Epithelial cell of esophagus (primary cell): ENCODE results near the gene CRADD.

Source experiments
- DNase-seq: peaks from one replicate; pipeline ENCODE4 v3.0.0; 2010; ENCODE audit warnings: low read depth
- H3K4me3 ChIP-seq: 2 replicates; pipeline ENCODE4 v1.5.1; 2011; ENCODE audit warnings: mild to moderate bottlenecking, low read length, control low read depth
- TF ChIP-seq, protein P1 (sequence below): IDR thresholded peaks from 2 replicates; pipeline ENCODE4 v1.5.1; 2011; ENCODE audit warnings: low read depth, mild to moderate bottlenecking, low read length, control low read depth, inconsistent platforms; ENCODE audit not compliant: insufficient read depth; ENCODE audit errors: missing control alignments

Gene CRADD

DNA sequence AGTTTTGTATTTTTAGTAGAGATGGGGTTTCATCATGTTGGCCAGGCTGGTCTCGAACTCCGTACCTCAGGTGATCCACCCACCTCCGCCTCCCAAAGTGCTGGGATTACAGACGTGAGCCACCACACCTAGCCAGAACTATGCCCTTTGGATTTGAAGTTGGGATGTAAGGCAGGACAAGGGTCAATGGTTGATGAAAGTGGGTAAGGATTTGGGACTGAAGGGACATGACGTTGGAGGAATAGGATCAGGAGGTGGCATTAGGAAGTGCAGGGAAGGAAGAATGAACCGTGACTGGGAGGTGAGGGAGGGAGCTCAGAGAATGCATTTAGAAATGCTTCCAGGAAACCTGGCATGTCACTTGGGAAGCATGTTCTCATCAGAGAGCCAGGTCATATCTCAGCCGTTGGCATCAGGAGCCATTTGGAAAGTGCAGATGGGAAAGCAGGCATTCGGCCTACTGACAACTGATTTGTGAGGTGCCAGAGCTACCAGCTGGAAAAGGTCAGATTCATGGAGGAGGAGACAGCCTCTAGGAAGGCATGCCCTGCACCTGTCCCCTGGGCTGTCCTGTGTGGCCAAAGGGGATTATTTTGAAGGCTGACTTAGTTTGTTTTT, 2.2 kb downstream of the CRADD start:
- DNase-seq = no peak
- H3K4me3 ChIP-seq = no peak overlapping the region
- TF ChIP-seq, protein P1, sequence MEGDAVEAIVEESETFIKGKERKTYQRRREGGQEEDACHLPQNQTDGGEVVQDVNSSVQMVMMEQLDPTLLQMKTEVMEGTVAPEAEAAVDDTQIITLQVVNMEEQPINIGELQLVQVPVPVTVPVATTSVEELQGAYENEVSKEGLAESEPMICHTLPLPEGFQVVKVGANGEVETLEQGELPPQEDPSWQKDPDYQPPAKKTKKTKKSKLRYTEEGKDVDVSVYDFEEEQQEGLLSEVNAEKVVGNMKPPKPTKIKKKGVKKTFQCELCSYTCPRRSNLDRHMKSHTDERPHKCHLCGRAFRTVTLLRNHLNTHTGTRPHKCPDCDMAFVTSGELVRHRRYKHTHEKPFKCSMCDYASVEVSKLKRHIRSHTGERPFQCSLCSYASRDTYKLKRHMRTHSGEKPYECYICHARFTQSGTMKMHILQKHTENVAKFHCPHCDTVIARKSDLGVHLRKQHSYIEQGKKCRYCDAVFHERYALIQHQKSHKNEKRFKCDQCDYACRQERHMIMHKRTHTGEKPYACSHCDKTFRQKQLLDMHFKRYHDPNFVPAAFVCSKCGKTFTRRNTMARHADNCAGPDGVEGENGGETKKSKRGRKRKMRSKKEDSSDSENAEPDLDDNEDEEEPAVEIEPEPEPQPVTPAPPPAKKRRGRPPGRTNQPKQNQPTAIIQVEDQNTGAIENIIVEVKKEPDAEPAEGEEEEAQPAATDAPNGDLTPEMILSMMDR = no peak

DNA sequence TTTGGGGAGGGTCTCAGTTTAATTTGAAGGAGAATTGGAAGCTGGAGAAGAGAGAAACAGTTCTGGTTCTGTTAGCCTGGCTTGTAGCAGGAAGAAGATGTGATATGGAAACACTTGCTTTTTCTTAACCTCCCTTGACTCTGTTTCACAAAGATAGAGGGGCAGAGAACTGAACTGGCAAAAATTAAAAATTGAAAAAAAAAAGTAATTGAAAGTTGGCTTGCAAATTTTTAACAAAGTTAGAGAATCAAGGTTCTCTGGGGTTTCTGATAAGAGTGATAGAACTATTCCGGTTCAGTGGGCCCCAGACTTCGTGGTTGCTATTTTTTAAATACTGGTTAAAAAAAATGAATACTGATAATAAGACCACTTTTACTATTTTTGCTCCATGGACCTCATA, 2.8 kb downstream of the CRADD start:
- no peak overlapping the region for H3K4me3 ChIP-seq
- TF ChIP-seq, protein P1 = no peak
- no peak for DNase-seq

- DNase-seq = no peak
- no peak overlapping the region for H3K4me3 ChIP-seq
- TF ChIP-seq, protein P1 = no peak
Measured at GRCh38 chr12:93682846-93683261, 5.7 kb downstream of the CRADD start.

GRCh38 chr12:93683410-93683809, 6.2 kb downstream of the CRADD start:
- no peak for DNase-seq
- TF ChIP-seq, protein P1 = no peak
- H3K4me3 ChIP-seq = no peak overlapping the region

DNA sequence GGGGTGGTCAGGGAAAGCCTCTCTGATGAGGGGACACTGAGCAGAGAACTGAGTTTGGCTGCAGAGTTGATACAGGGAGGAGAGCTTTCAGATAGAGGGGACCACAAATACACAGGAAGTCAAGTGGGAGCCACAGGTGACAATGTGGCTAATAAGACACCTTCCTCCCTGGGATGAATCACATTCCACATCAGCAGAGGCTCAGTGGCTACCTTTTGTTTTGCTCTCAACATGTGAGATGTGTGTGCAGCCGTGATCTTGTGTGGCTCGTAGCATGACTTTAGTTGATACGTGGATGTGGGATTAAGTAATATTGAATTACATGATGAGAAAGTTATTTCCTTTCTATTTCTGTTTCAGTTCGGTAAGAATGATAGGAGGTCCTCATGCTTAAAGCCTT, 7.5 kb downstream of the CRADD start:
- TF ChIP-seq, protein P1 = no peak

GRCh38 chr12:93686572-93687356, 9.6 kb downstream of the CRADD start:
- DNase-seq = no peak

More for the DNA sequence above, 7.5 kb downstream of the CRADD start:
- H3K4me3 ChIP-seq = no peak overlapping the region
- DNase-seq = no peak

More at GRCh38 chr12:93686572-93687356, 9.6 kb downstream of the CRADD start:
- TF ChIP-seq, protein P1 = no peak
- no peak overlapping the region for H3K4me3 ChIP-seq
